Left lung (tissue), 10 donors: ENCODE results near the gene SLC22A5. TPM values are rescaled to one million over a fixed set of nuclear protein-coding genes. Genes with fewer than 3 reads are reported as not detected.
A peak's percentile ranks its signal among the peaks of the same experiment; 100 is the strongest.

Source experiments
- ATAC-seq: fragments of 200-7000 bp; cut with Tn5 transposase; one replicate; pipeline ENCODE4 v1.9.1; 2020; ENCODE audit warnings: moderate library complexity
- DNase-seq, 4 donors: peaks; one replicate each; pipeline ENCODE4 v3.0.0-alpha.2; 2013 to 2020
- H3K27ac ChIP-seq, 2 donors: fragments of 200-600 bp; sonication (generic) in 1 of 2; one replicate each; pipeline versions ENCODE4 v1.5.0 to v1.8.0; 2020 to 2021
- H3K27me3 ChIP-seq, 2 donors: fragments of 200-600 bp; sonication (generic) in 1 of 2; one replicate each; pipeline versions ENCODE4 v1.5.0 to v1.8.0; 2020 to 2021
- H3K36me3 ChIP-seq, 2 donors: fragments of 200-600 bp; sonication (generic) in 1 of 2; one replicate each; pipeline versions ENCODE4 v1.5.0 to v1.8.0; 2020 to 2021
- H3K4me1 ChIP-seq, 2 donors: fragments of 200-600 bp; one replicate each; pipeline ENCODE4 v1.8.0; 2021
- H3K4me3 ChIP-seq, 2 donors: fragments of 200-600 bp; sonication (generic) in 1 of 2; one replicate each; pipeline versions ENCODE4 v1.5.0 to v1.8.0; 2020 to 2021; ENCODE audit warnings: mild to moderate bottlenecking in 1 of 2
- H3K9me3 ChIP-seq, 2 donors: fragments of 200-600 bp; sonication (generic) in 1 of 2; one replicate each; pipeline versions ENCODE4 v1.5.0 to v1.8.0; 2020 to 2021
- CTCF ChIP-seq, 2 donors: fragments of 200-600 bp; sonication (generic) in 1 of 2; IDR thresholded peaks; one replicate each; pipeline versions ENCODE4 v1.5.0 to v1.8.0; 2021; ENCODE audit warnings: antibody characterized with exemption in 2 of 2
- intact Hi-C, 2 donors: fragments of 100-400 bp; cut with DNase I; formaldehyde crosslinking; loops; one replicate each; pipeline versions ENCODE4 v1.11.2 to v1.14.2; 2022
- polyA plus RNA-seq, 6 donors: library from polyadenylated mRNA; unstranded; fragments of 120-200 nt; gene quantifications; one replicate each; pipeline ENCODE4 v1.2.1, GENCODE V29; 2013; ENCODE audit not compliant: insufficient read length in 6 of 6
- total RNA-seq, 2 donors: library from RNA; stranded (reverse); fragmentation: NEBNext Ultra II Directional; extraction: Animal tissue kit (Norgen Biotek cat#: 25700); gene quantifications; one replicate each; pipeline ENCODE4 v1.2.1, GENCODE V29; 2021
- donor health status: DM: no; HTN: yes; CAD: no.
- donor health status: DM: no; HTN: no; CAD: no.

SLC22A5 gene
- total and polyA plus RNA-seq, 8 donors, result 9.5 to 17.6 (median 14.2) TPM

GRCh38 chr5:132428147-132428482, 58.6 kb downstream of the SLC22A5 start:
- peaks cover 43 to 100% of the 10 kb centered on the region in 2 donors for H3K4me1 ChIP-seq
- TF ChIP-seq CTCF (IDR thresholded peaks at IDR 0.05), result no peak
- peak overlapping the region; percentile 89 to 96 for H3K27ac ChIP-seq
- H3K27me3 ChIP-seq, result no peaks in the 10 kb centered on the region
- H3K9me3 ChIP-seq, result no peaks in the 10 kb centered on the region
- no peak overlapping the region for H3K4me3 ChIP-seq
- no peak for DNase-seq
- peaks cover 0 to under 1% of the 10 kb centered on the region in 2 donors for H3K36me3 ChIP-seq
- intact Hi-C loops, result no loop called here
- peak; percentile 21 for ATAC-seq

GRCh38 chr5:132428484-132429462, 59.3 kb downstream of the SLC22A5 start:
- intact Hi-C loops, result no loop called here

GRCh38 chr5:132429463-132430440, 60.2 kb downstream of the SLC22A5 start:
- no peaks in the 10 kb centered on the region for H3K36me3 ChIP-seq
- H3K9me3 ChIP-seq, result no peaks in the 10 kb centered on the region
- intact Hi-C loops, result no loop called here
- H3K27ac ChIP-seq, result peak overlapping the region; percentile 89 to 96
- DNase-seq, result no peak
- H3K4me3 ChIP-seq, result no peak overlapping the region
- H3K27me3 ChIP-seq, result no peaks in the 10 kb centered on the region
- H3K4me1 ChIP-seq, result peaks cover 43 to 95% of the 10 kb centered on the region in 2 donors
- ATAC-seq, result no peak
- no peak for TF ChIP-seq CTCF (IDR thresholded peaks at IDR 0.05)

More at GRCh38 chr5:132428484-132429462, 59.3 kb downstream of the SLC22A5 start:
- no peak for TF ChIP-seq CTCF (IDR thresholded peaks at IDR 0.05)
- H3K9me3 ChIP-seq, result no peaks in the 10 kb centered on the region
- DNase-seq (no peak), ATAC-seq (peak; percentile 12)
- H3K27ac ChIP-seq, result peak overlapping the region; percentile 89 to 96
- H3K4me3 ChIP-seq, result no peak overlapping the region
- no peaks in the 10 kb centered on the region for H3K27me3 ChIP-seq
- peaks cover 43 to 95% of the 10 kb centered on the region in 2 donors for H3K4me1 ChIP-seq
- no peaks in the 10 kb centered on the region for H3K36me3 ChIP-seq

- Histone ChIP-seq H3K9me3 (no peaks in the 10 kb centered on the region), H3K4me1 (peaks cover 38 to 95% of the 10 kb centered on the region in 2 donors), H3K27ac (peak overlapping the region in 1 of 2 donors; percentile 96), H3K4me3 (no peak overlapping the region), H3K36me3 (no peaks in the 10 kb centered on the region), H3K27me3 (no peaks in the 10 kb centered on the region)
- no peak for DNase-seq
- ATAC-seq, result no peak
- intact Hi-C loops, result no loop called here
- TF ChIP-seq CTCF (IDR thresholded peaks at IDR 0.05), result no peak
Observed at GRCh38 chr5:132430746-132431145, 61.2 kb downstream of the SLC22A5 start.
